Skeletal muscle tissue (tissue), 4 donors: Measurements from ENCODE around the gene KNL1. TPM values are rescaled to one million over a fixed set of nuclear protein-coding genes. Genes with fewer than 3 reads are reported as not detected.

Experiments used
- H3K27ac ChIP-seq: one replicate; pipeline ENCODE4 v1.7.0; 2013; ENCODE audit warnings: mild to moderate bottlenecking, low read depth, low read length, inconsistent platforms
- H3K27me3 ChIP-seq, 3 donors: one replicate each; pipeline ENCODE4 v1.7.0; 2013; ENCODE audit warnings: low read length in 3 of 3; ENCODE audit not compliant: control insufficient read depth in 3 of 3, insufficient read depth in 3 of 3
- H3K36me3 ChIP-seq, 3 donors: one replicate each; pipeline ENCODE4 v1.7.0; 2013; ENCODE audit warnings: low read length in 3 of 3; ENCODE audit not compliant: control insufficient read depth in 3 of 3, insufficient read depth in 3 of 3
- H3K4me1 ChIP-seq, 3 donors: one replicate each; pipeline ENCODE4 v1.7.0; 2013; ENCODE audit warnings: low read length in 3 of 3, mild to moderate bottlenecking in 3 of 3; ENCODE audit not compliant: control insufficient read depth in 3 of 3, insufficient read depth in 3 of 3
- H3K4me3 ChIP-seq, 3 donors: one replicate each; pipeline ENCODE4 v1.7.0; 2013; ENCODE audit warnings: low read length in 3 of 3
- H3K9ac ChIP-seq, 3 donors: one replicate each; pipeline ENCODE4 v1.7.0; 2013; ENCODE audit warnings: low read length in 3 of 3, mild to moderate bottlenecking in 3 of 3, moderate library complexity in 2 of 3, low read depth in 1 of 3
- H3K9me3 ChIP-seq, 3 donors: one replicate each; pipeline ENCODE4 v1.7.0; 2013; ENCODE audit warnings: low read length in 3 of 3; ENCODE audit not compliant: control insufficient read depth in 3 of 3
- total RNA-seq: library from RNA; depleted of rRNA; stranded (reverse); fragments of >200 nt; gene quantifications from one replicate; pipeline ENCODE4 v1.2.3, GENCODE V29; 2014
- donor health status: Osteomylitis.

The KNL1 gene, protein sequence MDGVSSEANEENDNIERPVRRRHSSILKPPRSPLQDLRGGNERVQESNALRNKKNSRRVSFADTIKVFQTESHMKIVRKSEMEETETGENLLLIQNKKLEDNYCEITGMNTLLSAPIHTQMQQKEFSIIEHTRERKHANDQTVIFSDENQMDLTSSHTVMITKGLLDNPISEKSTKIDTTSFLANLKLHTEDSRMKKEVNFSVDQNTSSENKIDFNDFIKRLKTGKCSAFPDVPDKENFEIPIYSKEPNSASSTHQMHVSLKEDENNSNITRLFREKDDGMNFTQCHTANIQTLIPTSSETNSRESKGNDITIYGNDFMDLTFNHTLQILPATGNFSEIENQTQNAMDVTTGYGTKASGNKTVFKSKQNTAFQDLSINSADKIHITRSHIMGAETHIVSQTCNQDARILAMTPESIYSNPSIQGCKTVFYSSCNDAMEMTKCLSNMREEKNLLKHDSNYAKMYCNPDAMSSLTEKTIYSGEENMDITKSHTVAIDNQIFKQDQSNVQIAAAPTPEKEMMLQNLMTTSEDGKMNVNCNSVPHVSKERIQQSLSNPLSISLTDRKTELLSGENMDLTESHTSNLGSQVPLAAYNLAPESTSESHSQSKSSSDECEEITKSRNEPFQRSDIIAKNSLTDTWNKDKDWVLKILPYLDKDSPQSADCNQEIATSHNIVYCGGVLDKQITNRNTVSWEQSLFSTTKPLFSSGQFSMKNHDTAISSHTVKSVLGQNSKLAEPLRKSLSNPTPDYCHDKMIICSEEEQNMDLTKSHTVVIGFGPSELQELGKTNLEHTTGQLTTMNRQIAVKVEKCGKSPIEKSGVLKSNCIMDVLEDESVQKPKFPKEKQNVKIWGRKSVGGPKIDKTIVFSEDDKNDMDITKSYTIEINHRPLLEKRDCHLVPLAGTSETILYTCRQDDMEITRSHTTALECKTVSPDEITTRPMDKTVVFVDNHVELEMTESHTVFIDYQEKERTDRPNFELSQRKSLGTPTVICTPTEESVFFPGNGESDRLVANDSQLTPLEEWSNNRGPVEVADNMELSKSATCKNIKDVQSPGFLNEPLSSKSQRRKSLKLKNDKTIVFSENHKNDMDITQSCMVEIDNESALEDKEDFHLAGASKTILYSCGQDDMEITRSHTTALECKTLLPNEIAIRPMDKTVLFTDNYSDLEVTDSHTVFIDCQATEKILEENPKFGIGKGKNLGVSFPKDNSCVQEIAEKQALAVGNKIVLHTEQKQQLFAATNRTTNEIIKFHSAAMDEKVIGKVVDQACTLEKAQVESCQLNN (N-terminal part only)
- 6.3 TPM for total RNA-seq

DNA sequence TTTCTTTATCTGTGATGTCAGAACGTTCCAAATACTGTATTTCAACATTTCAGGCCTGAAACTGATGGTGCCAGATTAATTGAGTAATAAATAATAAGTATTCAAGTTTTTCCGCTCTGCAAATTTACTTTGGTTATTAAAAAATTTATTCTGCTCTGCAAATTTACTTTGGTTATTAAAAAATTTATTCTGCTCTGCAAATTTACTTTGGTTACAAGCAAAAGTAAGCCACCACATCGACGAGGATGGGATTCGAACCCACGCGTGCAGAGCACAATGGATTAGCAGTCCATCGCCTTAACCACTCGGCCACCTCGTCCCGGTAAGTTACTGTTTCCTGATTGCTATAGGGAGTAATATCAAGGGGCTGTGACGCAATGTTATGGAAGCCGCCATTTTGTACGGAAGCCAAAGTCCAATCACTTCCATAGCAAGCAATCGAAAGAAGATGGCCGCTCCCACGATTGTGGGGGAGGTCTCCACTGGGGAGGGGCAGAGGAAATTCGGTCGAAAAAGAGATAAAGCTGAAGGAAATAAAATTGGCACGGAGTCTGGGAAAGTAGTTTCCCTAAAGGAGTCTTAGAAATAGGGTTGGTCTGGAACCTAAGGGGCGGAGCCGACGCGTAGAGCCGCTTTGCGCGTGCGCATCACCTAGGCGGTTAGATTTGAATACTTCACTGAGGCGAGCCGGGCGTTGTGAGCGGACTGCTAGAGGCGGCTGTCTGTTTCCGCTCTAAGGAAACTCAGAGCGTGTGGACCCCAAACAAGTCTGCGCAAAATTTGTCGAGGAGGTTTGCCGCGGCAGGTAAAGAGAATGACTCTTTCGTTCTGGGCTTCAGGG lies at the start of gene KNL1:
Gene KNL1, plus strand, starts transcription at position 662 of the 841 bp plus-strand sequence. CDS start 8,683 bp downstream, outside the sequence.
- peaks cover 7 to 8% (median 8%) of the 10 kb centered on the region in 3 donors for H3K4me1 ChIP-seq
- no peaks in the 10 kb centered on the region for H3K36me3 ChIP-seq
- H3K27ac ChIP-seq, result peak within 1 kb of the TSS; percentile 91
- H3K27me3 ChIP-seq, result no peaks in the 10 kb centered on the region
- peak within 1 kb of the TSS; percentile 89 to 95 (median 90) for H3K9ac ChIP-seq
- H3K4me3 ChIP-seq, result peak within 1 kb of the TSS; percentile 90 to 92 (median 91)
- no peaks in the 10 kb centered on the region for H3K9me3 ChIP-seq

DNA sequence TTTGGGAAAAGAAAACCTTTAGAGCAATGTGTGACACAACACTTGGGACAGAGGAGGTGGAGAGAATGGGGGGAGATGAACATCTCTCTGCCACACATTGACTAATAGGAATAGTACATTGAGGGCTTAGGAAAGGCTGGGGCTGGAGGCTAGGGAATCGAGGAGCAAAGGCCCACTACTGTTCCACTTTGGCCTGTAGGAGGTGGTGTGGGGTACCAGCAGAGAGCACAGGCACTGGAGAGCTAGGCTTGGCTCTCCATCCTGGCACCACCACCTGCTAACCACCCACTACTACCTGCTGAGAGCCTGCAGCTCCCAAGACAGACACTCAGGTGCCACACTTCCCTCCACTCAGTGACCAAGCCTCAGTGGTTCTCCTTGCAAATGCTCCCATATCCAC lies 48.6 kb upstream of the KNL1 start:
- Histone ChIP-seq H3K4me1 (peaks cover 23 to 38% (median 26%) of the 10 kb centered on the region in 3 donors), H3K4me3 (no peak overlapping the region), H3K9ac (no peak overlapping the region), H3K27me3 (no peaks in the 10 kb centered on the region), H3K27ac (no peak overlapping the region), H3K9me3 (no peaks in the 10 kb centered on the region), H3K36me3 (no peaks in the 10 kb centered on the region)

DNA sequence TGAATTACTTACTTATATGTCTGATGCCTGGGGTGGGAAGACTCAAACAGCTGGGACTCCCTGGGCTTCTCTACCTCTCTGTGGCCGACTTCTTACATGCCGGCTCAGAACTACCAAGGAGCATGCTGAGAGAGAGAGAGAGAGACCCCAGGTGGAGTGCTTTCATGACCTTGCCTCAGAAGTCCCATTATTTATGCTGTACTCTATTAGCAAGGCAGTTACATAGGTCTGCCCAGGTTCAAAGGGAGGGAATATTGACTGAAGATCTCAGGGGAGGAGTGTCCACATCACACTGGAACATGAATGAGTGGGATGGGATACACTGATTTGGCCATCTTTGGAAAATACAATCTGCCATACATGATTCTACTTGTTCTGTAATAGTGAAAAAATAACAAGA lies 45.4 kb upstream of the KNL1 start:
- Histone ChIP-seq H3K4me1 (peaks cover 34 to 61% (median 41%) of the 10 kb centered on the region in 3 donors), H3K27ac (peak overlapping the region; percentile 93), H3K36me3 (peaks cover 0 to 8% (median 0%) of the 10 kb centered on the region in 3 donors)

DNA sequence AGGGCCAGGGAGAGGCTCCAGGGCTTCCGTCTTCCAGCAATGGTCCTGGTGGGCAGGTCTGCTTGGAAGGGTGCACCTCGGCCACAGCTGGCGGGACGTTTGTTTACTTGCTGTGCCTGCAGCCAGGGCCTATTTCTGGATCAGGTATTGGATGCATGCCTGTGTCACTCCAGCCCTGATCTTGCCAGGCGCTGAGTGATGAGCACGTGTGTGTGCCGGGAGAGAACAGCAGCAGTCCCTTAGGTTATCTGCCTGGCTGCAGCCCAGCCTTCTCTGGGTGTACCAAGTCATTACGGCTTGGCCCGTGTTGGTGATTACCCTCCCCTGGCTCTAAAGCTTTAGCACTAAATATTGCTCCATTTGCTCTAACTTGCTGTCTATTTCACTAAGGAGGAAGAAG lies 44.2 kb upstream of the KNL1 start:
- Histone ChIP-seq H3K4me3 (peak overlapping the region; percentile 19 to 52 (median 41)), H3K9me3 (no peaks in the 10 kb centered on the region), H3K9ac (peak overlapping the region in 2 of 3 donors; percentile 36 to 58), H3K27ac (peak overlapping the region; percentile 93), H3K36me3 (peaks cover 0 to 12% (median 0%) of the 10 kb centered on the region in 3 donors), H3K4me1 (peaks cover 44 to 73% (median 52%) of the 10 kb centered on the region in 3 donors), H3K27me3 (no peaks in the 10 kb centered on the region)

More for the DNA sequence above, 45.4 kb upstream of the KNL1 start:
- Histone ChIP-seq H3K4me3 (no peak overlapping the region), H3K27me3 (no peaks in the 10 kb centered on the region), H3K9me3 (no peaks in the 10 kb centered on the region), H3K9ac (no peak overlapping the region)

DNA sequence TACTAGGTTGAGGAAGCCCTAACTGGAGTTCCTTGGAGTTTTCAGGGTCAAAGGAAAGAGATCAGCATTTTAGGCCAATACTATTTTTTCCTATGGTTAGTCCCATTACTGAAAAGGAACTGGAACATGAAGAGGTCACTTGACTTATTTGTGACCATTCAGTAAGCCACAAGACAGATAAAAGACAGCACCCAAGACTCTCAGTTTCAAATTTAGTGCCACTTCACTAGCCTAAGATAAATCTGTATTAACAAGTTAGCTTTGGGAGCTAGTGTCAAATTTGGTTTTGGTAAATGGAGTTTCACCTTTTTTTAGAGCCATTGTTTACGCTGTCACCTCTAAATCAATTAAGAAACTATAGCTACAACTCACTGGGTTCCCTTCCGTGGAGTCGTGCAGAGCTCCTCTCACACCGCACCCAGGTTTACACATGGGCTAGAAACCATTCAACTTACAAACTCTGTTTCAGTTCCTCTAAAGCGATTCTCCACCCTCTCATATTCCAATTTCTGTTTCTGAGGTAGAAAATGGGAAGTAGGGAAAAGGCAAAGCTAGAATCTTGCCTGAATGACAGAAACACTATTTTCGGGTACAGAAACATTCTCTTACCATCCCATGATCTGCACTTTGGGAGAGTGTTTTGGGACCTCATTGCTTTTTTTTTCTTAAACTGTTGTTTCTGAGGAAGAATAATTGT lies 43.6 kb upstream of the KNL1 start:
- Histone ChIP-seq H3K9ac (peak overlapping the region in 2 of 3 donors; percentile 36 to 58), H3K4me3 (peak overlapping the region in 2 of 3 donors; percentile 36 to 45), H3K27ac (peak overlapping the region; percentile 93), H3K36me3 (peaks cover 0 to 13% (median 3%) of the 10 kb centered on the region in 3 donors), H3K27me3 (no peaks in the 10 kb centered on the region), H3K4me1 (peaks cover 46 to 76% (median 54%) of the 10 kb centered on the region in 3 donors), H3K9me3 (no peaks in the 10 kb centered on the region)

DNA sequence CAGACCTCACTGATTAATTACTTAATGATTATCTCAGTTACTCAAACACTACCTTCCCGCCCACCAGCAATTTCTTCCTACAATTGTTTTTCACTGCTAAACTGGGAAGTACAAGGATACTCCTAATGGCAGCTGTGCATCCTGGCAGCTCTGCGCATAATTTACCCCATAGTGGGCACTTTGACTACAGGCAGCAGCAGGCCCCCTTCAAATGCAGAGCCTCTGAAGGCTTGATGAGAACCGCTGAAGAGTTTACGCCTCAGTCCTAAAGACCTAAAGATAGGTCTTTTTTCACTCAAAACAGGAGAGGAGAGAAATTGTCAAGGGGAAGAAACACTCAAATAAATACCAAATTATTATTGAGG lies 39.9 kb upstream of the KNL1 start:
- no peaks in the 10 kb centered on the region for H3K9me3 ChIP-seq
- peaks cover 37 to 51% (median 37%) of the 10 kb centered on the region in 3 donors for H3K4me1 ChIP-seq
- peak overlapping the region in 2 of 3 donors; percentile 41 to 72 for H3K9ac ChIP-seq
- H3K36me3 ChIP-seq, result peaks cover 5 to 23% (median 8%) of the 10 kb centered on the region in 3 donors
- H3K27me3 ChIP-seq, result no peaks in the 10 kb centered on the region
- peak overlapping the region; percentile 88 for H3K27ac ChIP-seq
- peak overlapping the region; percentile 33 to 52 (median 43) for H3K4me3 ChIP-seq

DNA sequence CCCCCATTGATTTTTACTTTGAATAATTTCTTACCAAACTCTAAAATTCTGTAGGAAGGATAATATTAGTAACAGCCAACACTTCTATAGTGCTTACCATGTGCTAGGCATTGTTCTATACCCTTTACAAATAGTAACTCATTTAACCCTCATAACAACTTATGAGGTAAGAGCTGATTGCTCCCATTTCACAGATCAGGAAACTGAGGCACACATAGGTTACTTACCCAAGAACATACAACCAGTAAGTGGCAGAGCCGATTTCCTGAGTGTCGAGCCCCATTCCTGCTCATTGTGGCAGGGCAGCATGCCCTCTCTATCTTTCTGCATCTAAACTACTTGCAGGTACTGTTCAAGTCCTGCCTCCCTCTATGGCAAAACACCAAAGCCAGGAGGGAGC lies 38.2 kb upstream of the KNL1 start:
- H3K4me1 ChIP-seq, result peaks cover 24 to 34% (median 27%) of the 10 kb centered on the region in 3 donors
- peaks cover 5 to 23% (median 8%) of the 10 kb centered on the region in 3 donors for H3K36me3 ChIP-seq
- H3K27me3 ChIP-seq, result no peaks in the 10 kb centered on the region
- H3K9me3 ChIP-seq, result no peaks in the 10 kb centered on the region
- H3K27ac ChIP-seq, result no peak overlapping the region
- no peak overlapping the region for H3K9ac ChIP-seq
- H3K4me3 ChIP-seq, result no peak overlapping the region

DNA sequence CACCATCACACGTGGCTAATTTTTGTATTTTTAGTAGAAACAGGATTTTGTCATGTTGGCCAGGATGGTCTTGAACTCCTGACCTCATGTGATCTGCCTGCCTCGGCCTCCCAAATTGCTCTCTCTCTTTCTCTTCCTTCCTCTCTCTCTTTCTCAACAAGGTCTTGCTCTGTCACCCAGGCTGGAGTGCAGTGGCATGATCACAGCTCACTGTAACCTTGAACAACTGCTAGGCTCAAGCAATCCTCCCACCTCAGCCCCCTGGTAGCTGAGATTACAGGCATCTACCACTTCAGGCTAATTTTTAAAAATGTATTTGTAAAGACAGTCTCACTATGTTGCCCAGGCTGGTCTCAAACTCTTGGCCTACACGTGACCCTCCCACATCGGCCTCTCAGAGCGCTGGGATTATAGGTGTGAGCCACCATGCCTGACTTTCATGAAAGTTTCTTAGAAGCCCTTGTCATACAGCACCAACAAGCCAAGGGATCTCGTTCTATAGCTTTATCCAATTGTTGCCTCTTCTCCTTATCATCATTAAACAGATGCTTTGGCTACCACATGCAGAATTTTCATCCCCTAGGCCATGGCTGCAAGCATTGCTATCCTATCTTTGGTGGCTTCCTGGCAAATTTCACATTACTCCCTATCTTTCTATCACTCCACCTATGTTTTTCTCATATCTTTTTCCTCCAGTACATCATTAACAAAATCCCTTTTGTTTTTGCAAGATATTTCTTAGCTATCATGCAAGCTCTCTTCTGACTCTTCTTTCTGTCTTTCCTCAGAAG lies 34.9 kb upstream of the KNL1 start:
- no peak overlapping the region for H3K9ac ChIP-seq
- H3K9me3 ChIP-seq, result no peaks in the 10 kb centered on the region
- H3K27ac ChIP-seq, result no peak overlapping the region
- no peak overlapping the region for H3K4me3 ChIP-seq
- no peaks in the 10 kb centered on the region for H3K27me3 ChIP-seq
- H3K4me1 ChIP-seq, result peaks cover 18 to 29% (median 23%) of the 10 kb centered on the region in 3 donors
- H3K36me3 ChIP-seq, result peaks cover 5 to 14% (median 12%) of the 10 kb centered on the region in 3 donors
